ENCODE data around the gene ALKAL2.

ALKAL2 gene

DNA sequence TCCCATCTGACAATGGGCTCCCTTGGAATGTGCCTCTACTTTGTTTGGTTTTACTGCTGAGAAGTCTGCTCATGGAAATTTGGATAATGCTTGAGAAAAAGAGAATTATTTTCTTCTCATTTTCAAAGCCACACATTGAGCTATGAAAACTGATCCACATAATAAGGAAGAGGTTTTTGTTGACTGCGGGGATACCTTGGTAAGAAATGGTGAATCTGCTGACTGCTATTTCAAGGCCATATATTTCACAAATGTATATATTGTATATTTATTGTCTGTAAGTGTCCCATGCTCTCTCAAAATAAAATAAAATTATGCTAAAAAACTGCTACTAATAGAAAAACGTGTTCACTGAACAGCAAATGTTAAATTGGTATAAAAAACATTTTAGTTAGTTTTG, 39.2 kb downstream of the ALKAL2 start:
- DNase-seq (ENCODE audit: low read depth in 1 of 2, low spot score in 1 of 2): no peak

DNA sequence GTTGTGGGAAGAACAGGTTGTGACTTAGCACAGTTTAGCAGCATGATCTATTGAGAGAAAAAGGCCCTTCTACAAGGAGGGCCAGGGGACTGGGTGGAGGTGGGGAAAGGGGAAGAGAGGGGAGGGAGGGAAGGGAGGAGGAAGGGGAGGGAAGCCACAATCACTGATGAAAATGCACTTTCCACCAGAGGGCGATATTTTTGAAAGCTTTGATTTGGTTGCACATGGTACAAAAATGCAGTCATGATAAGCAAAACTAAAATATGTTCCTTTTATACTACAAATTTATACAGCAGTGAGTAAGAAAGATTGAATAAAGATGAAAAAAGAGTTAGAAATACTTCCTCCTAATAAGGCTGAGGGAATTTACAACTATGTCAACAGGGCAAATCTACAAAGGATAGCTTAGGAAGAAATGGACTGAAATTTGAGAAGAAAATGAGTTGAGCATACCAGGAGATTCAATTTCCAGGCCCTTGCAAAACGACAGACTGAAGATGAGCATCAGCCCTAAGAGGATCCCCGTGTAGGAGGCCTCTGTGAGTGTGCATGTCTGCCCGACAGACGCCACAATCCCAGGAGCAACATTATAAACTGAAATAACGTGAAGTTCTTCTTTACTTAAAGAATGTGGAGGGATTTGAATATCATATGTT, 41.3 kb downstream of the ALKAL2 start:
- DNase-seq (ENCODE audit: low read depth in 1 of 2, low spot score in 1 of 2): no peak

DNA sequence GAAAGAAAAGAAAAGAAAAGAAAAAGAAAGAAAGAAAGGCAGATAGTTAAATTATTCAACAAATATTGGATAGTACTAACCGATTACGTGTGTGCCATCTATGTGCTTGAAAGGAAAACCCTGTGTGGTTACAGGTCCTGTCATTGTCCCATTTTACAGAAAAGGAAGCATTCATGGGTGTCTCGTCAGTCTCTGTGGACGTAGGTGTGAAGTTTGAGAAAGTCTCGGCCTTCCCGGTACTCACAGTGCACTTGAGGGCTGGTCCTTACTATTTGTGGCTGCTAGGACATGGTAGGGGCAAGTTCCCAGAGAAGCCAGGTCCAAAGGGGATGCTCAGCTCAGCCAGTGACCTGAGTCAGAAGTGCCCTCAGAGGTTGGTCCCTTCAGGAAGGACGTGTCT, 43.3 kb downstream of the ALKAL2 start:
- DNase-seq (ENCODE audit: low read depth in 1 of 2, low spot score in 1 of 2): no peak

DNA sequence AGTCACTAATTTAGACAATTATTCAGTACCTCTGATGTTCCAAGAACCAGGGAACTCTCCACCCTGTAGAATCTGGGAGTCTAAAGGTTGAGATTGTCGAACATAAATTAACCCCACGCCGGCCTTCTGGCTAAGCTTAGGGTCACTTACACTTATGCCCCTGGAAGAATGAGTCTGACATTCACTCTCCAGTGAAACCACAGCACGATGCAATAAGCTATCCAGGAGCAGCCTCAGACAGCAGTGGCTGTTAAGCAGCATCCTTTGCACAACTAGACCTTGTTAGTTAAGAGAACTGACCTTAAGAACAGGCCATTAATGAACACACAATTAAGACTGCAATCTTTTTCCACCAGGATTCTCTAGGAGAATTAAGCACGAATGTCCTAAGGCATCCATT, 49.0 kb downstream of the ALKAL2 start:
- no peak for DNase-seq (ENCODE audit: low read depth in 1 of 2, low spot score in 1 of 2)

DNA sequence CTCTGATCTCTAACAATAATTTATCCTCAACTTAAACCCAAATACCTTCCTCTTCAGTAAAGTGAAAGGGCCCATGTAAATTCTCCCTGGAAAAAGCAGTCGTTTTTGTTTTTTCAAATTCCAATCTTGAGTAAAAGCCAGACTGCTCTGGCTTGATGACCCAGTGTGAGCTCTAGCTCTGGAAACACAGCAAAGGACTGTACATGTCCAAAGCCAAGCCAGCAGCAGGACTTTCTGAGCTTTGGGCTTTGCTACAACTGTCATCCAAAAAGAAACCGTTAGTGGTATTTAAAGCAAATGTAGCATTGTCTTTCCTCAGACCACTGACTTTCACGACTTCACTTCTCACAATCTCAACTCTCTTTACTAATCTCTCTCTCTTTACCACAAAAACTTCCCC, 49.5 kb downstream of the ALKAL2 start:
- no peak for DNase-seq (ENCODE audit: low read depth in 1 of 2, low spot score in 1 of 2)

DNA sequence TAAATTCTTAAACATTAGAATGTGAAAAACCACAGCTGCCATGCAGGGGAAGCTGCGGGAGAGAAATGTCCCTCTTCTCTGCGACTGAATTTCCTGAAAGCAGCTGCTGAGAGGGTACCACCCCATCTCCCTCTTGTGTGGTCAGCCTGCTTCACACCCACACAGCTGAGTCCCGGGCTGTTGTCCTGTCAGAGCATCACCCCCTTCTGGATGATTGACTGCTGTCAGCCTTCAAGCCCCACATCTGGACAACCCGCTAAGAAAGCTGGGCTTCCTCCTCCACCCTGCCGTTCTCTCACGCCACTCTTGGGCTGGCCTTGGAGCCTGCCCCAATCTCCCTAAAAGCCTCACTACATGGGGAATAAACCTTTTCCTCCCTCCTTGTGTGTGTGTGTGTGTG, 50.0 kb downstream of the ALKAL2 start:
- DNase-seq (ENCODE audit: low read depth in 1 of 2, low spot score in 1 of 2): no peak

DNA sequence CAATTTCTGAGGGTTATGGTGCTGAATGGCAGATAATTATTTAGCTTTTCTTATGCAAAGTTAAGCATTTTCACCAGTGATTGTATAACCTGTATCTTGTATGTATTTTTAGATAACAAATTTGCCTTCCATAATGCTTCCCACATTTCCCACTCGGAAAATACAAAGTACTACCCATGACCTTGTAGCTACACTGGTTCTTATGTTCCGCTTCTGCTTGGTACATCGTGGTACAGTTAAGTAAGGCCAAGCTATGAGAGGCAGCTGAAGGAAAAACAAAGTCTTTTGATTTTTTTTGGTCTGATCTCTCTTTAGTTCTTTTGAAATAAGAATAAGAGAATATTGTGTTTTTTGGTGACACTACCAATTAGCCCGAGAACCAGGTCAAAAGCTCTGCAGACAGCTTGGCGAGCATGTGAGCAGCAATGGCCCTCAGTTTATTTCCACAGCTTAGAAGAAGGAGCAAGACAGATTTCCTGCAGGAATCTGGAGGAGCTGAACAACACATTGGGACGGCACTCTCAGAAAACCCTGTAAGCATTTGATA, 50.8 kb downstream of the ALKAL2 start:
- DNase-seq (ENCODE audit: low read depth in 1 of 2, low spot score in 1 of 2): no peak

DNA sequence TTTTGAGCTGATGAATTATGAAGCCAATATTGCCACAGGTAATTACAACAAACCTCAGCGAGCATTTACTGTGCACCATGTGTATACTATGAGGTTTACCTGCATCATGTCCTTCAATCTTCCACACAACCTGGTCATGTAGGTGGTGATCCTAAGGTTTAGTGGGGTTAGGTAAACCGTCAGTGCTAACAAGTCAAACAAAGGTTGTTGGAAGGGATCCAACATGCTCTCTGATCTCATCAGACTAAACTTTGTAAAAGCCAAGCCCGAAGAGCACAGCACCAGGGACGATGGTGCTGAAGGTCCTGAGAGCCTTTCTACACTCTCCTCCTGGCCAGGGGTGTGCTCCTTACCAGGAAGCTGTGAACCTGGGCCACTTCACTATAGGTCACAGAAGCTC, 53.5 kb downstream of the ALKAL2 start:
- DNase-seq (ENCODE audit: low read depth in 1 of 2, low spot score in 1 of 2): no peak

DNA sequence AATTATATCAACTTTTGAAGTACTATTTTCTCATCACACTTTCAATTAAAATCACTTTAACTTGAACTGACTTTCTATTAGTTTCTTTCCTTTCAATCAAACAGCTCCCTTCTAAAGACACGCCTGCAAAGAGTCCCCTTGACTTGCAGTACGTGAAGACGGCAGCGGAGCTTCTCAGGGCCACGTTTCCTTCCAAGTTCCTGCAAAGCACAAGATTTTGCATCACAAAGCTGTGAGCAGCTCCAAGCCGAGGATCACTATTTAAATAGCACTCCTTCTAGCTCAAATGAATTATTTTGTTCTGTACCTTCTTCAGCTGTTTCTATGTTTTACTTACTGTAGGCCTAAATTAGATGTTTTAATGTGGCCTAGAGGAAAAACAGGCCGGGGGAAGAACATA, 54.9 kb downstream of the ALKAL2 start:
- no peak for DNase-seq (ENCODE audit: low read depth in 1 of 2, low spot score in 1 of 2)

DNA sequence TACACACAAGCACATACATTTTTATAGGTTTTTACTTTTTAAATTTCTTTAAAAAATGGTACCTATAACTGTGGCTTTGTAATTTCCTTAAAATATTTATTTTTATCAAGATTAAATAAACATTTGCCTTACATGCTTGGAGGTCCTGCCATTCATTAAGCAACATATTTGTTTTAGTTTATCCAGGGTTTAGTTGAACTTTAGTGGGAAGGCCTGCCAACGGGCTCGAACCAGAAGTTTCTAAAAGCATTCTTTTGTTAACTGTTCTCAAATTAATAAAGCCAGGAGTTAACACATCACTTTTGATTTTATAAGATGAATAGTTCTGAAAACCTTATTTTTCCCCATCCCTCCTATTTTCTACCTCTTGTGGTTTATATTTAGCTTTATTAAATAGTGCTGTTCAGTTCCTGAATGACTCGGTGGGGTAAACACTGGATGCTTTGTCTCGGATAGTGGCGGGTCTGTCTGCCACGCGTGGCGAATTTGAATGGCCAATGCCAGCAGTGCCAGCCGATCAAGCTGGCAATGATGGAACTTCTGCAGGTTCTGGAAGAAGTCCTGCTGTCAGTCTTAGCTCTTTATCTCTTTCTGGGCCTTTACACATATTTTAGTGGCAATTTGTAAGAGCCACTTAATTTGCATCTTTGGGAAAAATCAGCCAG, 56.2 kb downstream of the ALKAL2 start:
- DNase-seq (ENCODE audit: low read depth in 1 of 2, low spot score in 1 of 2): no peak
